Retina (tissue), 1 donor: ENCODE results near the gene PRPF6.
A peak's percentile ranks its signal among the peaks of the same experiment; 100 is the strongest.

Source experiments
- DNase-seq: peaks from one replicate; pipeline ENCODE4 v3.0.0-alpha.2; 2016

The PRPF6 gene

DNA sequence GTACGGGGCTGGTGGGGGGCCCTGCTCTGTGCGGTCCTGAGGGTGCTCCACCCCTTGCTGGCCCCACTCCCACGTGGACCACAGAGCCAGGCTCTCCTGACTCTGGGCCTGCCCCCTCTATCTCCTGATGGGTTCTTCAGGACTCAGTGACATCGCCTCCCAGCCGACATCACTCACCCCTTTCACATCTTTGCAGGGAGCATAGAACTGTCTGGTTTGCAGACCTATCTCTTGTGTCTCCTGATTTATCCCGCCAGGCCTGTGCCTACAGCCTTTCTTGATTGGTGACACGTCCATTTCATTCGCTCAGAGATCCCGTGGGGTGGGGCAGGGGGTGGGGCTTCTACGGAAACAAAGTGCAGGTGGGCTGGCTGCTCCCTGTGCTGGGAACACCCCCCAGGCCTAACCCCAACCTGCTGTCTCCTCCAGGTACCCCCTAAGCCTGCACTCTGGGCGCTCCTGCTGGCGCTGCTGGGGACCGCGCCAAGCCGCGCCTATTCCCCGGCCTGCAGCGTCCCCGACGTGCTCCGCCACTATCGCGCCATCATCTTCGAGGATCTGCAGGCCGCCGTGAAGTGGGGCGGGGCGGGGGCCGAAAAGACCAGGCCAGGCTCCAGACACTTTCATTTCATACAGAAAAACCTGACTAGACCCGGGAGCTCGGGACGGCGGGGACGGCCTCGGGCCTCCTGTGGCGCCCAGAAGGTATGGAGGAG lies 56.7 kb downstream of the PRPF6 start:
- no peak for DNase-seq

DNA sequence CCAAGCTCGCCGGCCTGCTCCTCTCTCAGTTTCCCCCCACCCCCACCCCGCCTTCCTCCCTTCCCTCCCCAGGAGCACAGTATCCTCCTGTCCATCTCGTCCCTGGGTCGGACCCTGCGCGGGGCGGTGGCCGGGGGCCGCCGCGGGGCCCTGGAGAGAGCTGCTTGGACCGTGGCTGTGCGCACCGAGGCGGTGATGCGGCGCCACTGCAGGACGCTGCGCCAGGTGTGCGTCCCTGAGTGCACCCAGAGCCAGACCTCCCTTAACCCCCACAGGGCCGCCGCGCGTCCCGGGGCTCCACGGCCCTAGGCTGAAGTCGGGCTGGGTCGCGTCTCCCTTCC lies 57.3 kb downstream of the PRPF6 start:
- DNase-seq, result no peak

DNA sequence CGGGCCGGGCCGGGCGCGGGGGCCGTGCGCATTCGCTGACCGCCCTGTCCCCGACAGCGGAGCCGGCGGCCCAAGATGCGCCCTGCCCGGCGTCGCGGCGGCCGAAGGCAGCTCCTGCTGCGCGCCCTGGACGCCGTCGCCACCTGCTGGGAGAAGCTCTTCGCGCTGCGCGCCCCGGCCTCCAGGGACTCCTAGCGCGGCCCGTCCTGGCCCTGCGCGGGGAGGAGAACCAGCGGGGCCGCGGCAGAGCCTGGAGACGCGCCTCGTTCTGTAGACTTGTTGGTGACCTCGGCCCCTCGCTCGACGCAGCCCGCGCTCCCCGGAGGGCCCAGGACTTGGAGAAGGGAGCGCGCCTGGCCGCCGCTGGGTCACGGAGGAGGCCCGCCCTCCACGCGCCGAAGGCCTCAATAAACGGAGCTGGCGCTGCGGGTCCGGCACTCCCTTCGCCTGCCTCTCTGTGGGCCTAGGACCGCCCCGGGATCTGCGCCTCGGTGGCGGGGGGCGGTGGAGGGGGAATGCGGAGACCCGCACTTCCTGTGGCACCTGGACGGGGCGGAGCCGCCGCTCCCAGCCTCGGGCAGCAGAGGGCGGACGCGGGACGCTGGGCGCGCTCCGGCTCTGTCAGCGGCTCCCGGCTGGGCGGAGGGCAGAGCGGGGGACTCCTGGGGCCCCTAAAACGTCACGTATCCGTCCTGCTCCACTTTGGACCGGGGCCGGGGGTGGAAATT lies 57.8 kb downstream of the PRPF6 start:
- DNase-seq, result peak; percentile 78

DNA sequence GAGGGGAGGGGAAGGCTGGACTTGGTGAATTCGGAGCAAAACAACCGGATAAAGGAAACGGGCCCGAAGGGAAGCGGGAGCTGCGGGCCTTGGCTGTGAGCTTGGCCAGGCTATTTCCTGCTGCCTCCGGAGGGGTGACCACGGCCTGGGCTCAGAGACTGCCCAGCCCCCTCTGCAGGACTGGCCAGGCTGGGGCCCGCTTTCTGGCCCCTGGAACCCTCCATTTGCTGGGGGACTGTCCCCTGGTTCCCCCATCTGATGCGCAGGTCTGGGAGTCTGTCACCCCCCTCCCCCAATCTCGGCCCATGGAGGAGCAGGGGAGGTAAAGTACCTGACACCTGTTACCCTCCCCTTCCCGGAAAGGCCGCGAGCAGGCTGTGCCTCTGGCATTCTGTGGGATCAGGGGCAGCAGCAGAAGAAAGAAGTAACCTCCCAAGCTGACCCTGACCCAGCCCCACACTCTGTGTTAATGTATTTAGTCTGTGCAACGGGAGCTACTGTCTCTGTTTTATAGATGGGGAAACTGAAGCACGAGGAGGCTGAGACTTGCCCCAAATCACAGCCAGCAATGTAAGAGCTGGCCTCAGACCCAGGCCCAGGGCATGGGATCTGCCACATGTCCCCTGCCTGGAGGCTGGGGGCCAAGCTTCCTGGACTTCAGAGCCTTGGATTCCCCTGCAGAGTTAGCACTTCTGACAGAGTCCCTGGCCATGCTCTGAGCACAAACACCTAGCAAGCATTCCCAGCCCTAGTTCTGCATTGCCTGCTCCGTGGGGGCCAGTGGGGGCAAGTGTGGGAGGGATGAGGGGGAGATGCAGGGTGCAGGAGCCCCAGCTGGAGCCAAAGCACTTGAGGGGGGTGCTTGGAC lies 58.6 kb downstream of the PRPF6 start:
- DNase-seq, result no peak

DNA sequence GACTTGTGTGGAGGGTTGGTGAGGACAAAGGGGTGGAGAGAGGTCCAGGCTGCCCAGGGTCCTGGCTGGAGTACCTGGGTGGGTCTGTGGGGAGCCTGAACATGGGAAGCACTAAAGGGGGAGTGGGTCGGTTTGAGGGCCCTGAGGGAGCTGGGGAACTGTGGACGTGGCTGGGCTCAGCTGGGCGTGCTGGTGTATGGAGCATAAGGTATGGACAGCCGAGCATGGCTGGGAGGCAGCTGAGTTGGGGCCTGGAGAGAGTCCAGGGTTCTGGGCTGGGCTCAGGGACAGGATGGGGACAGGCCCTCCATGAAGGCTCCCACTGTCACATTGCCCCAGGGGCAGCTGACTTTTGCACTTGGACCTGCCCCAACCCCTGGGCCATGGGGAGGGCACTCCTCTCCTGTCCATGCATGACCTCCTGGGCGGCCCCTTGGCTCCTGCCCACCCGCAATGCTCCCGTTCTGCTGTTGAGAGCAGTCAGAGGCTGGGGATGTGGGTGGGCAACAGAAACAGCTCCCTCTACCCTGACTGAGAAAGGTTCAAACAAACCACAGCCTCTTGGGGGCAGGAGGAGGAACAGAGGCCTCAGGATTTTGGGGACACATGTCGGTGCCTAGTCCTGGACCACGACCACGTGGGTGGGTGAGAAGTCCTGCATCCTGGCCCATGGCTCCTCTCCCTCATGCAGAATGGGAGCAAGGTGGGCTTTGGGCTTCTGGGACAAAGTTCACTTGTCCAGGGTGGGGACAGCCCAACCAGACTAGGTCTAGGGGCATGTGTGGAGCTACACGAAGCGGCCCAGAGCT lies 59.5 kb downstream of the PRPF6 start:
- DNase-seq, result no peak

DNA sequence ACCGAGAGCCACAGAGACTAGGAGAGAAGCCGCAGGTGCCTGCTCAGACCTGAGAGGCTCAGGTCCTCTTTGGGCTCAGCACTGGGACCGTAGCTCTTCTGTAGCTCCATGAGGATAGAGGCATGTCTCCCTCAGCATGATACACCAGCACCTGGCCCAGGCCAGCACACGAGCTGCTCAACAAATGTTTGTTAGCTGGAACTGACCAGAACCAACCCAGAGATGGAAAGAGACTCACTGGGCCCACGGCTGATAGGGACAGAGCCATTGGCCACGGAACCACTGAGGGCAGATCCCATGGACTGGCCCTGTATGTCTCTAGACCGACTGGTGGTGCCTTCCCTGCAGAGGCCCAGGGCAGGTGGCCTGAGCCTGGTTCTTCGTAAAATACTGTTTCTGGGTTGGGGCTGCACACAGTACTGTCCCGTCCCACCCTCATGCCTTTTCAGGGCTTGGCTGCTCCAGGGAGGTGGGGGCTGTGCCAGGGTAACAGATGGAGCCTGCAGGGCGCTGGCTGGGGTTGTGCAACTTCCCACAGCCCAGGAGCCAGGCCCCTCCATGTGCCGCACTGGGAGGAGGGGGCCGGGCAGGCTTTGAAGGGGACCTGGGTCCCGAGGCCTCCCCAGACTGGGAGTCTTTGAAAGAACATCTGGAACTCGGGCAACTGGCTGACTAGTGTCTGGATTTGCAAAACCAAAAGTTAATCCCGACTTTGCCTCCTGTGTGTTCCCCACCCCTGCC lies 60.3 kb downstream of the PRPF6 start:
- DNase-seq, result no peak

DNA sequence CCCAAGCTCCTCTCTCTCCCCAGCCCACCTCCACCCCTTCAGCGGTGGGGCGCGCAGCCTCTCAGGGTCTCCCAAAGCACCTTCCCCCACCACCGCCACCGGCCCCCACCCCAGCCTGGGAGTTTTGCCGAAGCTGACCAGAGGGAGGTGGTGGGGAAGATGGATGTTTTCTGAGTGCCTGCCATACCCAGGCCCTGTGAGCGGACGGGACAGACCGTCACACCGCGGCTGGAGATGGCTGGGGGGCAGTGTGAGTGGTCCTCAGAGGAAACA lies 60.8 kb downstream of the PRPF6 start:
- no peak for DNase-seq

DNA sequence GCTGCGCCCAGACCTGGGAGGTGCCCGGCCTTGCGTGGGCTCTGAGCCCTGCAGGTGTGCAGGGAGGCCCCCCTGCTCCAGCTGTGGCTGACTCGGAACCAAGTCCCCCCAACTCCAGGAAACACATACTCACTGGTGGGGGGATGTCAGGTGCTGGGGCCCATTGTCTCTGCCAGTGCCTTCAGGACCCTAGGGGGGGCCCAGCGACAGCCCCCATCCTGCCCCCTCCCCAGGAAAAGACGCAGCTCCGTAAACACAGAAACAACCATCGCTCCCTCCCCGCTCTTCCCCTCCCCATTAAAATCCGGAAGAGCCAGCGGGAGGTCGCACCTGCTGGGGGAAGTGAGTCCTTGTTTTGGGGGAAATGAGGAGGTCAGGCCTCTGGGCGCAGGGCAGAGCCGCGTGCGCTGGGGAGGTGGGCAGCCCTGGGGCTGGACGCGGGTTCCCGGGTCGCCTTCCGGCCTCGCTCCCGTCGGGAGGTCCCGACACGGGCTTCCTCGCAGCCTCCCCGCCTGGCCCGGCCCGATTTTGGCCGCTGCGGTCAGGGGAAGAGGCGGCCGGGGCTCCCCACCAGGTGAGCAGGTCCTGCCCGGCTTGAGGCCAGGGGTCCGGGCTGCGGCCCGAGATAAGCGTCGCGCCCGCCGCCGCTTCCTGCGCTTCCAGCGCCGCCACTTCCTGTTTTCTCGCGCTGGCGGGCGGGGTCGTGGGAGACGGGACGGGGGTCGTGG lies 61.3 kb downstream of the PRPF6 start:
- DNase-seq, result no peak

DNA sequence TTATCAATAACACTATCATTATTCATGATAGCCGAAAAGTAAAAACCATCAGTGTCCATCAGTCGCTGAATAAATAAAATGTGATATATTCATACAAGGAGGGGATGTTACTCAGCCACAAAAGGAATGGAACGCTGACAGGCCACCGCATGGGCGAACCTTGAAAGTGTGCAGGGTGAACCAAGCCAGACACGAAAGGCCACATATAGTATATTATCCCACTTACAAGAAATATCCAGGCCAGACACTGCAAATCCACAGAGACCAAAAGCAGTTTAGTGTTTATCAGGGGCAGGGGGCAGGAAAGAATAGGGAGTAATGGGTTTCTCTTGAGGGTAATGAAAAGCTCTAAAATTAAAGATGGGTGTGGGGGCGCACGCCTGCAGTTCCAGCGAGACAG lies 62.8 kb downstream of the PRPF6 start:
- no peak for DNase-seq

DNA sequence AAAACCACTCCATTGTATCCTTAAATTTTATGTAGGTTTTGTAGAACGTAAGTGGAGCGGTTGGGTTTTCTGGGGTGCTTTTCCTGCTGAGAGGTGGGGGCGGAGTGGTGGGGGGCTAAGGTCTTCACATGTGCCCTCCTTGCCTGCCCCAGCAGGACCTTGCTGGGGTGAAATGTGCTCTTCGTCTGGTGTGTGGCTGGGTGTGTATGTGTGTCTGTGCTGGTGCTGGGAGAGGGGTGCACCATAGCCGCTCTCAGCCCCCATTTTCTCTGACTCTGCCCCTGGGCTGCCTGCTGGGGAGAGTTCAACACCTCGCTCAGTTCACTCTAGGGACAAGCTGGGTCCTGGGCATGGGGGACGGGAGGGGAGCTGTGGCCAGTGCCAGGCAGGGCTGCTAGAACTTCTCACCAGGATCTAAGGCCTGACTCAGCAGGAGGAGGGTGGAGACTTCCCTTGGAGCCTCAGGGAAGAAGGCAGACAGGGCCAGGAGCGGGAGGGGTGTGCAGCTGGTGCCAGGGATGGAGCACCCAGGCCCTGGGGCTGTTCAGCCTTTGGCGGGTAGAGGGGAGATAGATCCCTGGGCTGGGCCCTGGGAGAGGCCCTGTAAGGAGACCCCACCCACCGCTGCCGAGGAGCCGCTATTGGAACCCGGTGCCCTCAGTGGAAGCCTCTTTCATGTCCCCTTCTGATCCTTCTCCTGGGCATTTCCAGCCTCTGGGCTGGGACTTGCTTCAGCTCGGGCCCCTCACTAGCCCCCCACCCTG lies 63.7 kb downstream of the PRPF6 start:
- DNase-seq, result no peak

DNA sequence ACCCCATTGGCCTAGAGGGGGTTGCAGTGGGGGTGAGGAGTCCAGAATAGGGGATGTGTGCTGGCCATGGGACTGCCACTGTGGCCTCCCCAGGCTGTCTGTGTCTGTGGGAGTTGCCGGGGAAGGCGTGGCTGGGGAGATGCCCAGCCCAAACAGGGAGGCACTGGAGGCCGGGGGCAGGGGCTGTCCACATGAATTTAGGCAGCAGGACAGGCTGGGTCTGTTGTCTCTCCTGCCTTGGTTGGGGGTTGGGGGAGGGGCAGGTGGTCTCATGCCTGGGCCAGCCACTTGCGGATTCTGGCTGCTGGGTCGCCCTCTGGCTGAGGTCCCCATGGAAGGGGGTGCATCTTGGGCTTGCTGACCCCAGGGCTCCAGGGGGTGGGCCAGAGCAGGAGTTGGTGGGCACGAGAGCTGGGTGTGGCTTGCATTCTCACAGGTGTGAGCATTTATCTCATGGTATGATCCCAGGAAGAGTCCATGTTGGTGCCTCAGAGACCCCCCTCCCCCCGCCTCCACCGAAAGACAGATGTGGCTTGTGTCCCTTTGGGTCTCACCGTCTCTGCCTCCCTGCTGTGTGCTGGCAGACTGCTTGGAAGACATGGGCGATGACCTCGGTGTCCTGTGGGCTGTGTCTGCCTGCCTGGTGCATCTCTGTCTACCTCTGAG lies 64.5 kb downstream of the PRPF6 start:
- no peak for DNase-seq

DNA sequence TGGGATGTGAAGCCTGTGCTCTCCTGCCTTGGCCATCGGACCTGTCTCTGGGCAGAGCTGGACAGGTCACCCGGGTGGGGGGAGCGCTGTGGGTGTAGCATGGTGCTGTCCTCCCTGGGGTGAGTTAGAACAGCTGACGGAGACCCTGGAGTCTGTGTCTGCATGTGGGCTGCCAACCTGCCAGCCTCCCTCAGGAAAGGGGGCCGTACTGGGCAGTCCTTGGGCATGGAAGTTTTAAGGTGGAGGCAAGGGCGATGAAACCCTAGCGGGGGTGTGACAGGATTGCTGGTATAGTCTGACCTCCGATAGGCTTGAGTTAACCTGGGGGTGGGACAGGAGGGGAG lies 66.1 kb downstream of the PRPF6 start:
- no peak for DNase-seq

DNA sequence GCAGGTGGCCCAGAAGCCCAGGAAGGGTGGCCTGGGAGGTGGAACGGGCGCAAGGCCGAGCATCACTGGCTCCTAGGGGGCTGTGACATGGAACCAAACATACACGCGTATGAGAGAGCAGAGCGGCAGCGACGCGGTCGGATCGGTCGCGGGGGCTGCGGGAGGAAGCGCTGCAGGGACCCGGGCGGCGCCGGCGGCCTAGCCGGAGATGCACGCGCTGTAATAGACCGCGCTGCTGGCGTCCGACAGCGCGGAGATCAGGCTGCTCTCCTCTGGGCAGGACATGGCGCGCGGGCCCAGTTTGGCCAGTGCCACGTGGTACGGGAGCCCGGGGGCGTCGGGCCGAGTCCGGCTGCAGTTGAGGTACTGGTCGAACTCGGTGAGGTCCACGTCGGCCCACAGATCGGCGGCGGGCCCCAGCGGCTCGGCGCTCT lies 67.1 kb downstream of the PRPF6 start:
- peak; percentile 48 for DNase-seq

DNA sequence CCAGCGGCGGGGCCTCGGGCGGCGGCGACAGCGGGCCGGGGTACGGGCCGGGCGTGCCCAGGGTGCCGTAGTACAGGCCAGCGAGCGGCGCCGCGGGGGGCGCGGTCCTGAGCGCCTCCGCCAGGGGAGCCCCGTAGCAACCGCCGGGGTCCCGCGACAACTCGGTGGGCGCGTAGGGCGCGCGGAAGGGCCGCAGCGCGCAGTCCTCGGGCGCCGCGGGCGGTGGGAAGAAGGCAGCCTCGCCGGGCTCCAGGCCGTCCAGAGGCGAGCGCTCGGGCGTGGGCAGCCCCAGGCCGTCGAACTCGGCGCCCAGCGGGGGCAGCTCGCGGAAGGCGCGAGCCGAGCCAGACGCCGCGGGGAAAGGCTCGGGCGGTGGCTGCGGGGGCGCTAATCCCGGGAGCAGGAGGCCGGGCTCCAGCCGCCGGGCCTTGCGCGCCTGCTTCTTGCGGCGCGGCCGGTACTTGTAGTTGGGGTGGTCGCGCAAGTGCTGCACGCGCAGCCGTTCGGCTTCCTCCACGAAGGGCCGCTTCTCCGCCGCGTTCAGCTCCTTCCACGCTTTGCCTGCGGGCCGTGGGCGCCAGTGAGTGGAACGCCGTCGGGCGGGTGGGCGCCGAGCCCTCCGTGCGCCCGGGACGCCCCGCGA lies 67.6 kb downstream of the PRPF6 start:
- no peak for DNase-seq

DNA sequence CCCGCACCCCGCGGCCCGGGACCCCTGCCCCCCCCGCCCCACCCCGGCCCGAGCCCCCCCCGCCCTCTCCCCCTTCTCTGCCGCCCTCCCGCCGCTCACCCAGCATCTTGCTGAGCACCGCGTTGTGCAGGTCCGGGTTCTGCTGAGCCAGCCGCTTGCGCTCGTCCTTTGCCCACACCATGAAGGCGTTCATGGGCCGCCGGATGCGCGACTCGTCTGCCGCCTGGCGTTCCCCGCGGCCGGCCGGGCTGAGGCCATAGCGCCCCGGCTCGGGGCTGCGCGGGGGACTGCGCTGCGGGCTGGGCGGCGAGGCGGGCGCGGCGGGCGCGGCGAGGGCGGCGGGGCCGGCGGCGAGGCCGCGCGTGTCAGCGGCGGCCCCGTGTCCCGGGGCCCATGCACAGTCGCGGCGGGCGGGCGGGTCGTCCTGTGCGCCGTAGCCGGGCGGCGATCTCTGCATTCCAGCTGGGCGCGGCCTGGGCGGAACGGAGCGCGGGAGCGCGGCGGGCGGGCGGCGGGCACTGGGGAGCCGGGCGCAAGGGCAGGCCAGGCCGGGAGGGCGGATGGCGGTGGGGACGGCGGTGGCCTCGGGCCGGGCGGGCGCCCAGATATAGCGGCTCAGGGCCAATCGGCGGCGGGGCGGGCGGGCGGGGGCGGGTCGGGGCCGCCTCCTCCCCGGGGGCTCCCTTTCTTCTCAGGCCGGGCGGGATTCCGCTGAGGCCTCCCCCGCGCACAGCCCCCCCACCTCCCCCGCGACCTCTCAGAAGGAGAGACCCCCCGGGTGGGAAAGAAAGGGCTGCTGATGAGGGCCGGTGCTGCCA lies 68.3 kb downstream of the PRPF6 start, which contains the start of gene SOX18:
TSS of gene SOX18 (minus strand) at position 580 of the 818 bp plus-strand sequence. CDS start at position 457, 123 bp downstream.
- DNase-seq, result no peak

DNA sequence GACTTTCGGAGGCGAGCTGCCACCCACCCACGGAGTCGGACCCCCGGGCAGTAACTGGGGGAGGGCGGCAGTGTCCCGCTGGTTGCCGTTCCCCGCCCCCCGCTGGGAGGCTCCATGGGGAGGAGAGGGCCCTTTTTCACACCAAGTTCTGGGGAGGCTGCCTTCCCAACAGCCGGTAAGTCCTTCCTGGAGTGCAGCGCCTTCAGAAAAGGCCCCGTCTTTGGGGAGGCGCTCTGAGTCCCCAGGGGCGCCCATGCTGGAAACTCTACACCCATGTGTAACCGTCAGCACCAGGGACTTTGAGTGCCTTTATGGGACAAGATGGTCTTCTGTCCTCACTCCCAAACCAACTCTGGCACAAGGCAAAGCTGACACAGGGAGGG lies 68.9 kb downstream of the PRPF6 start:
- DNase-seq, result no peak

DNA sequence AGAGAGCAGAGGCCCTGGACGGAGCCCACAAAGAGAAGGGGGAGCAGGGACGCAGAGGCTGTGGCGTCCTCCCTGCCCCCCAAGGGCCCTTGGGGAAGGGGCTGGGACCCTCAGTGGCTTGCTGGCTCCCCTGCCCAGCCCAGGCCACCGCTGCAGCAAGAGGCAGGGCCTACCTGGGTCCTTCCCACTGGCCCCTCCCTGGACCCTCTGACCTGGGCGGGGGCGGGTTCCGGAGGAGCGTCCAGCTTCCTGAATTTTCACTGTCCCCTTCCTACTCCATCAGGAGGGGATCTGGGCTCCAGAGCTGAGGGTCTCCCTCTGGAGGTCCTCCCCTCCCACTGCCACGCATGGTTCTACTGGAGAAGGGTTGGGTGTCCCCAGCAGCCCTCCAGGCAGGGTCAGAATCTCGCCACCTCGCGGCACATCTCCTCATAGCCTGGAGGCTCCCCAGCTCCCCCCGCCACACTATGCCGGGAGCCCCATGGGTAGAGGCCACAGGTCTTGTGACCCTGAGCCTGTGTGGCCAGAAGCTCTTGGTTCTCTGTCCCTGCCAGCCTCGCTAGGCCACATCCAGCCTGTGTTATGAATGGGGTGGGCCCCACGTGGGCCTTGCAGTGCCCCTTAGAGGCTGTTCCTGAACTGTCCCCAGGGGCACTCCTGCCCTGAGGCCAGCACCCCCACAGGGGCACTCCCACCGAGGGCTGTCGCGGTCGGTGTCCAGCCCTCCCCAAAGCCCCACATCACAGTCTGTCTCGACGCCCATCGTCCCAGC lies 69.5 kb downstream of the PRPF6 start:
- DNase-seq, result no peak

DNA sequence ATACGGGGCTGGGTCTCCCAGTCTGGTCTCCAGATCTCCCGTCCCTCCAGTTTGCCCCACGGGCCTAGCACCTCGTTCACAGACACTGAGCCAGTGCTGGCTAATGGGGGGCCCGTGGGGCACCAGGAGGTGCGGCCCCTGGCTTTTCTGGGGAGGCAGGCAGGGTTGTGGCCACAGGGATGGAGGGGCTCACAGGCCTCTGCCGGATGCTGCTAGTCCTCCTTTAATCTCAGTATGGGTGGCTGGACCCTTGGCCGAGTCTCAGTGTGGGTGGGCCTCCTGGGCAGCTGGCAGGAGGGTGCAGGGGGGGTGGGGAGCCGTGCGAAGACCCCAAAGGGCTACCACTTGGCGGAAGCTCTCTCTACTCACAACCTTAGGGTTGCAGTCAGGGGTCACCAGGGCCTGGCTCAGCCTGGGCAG lies 70.1 kb downstream of the PRPF6 start:
- DNase-seq, result no peak
